Parathyroid adenoma (tissue), 2 donors: ENCODE results near the gene WNT5B.

ENCODE experiments used
- H2AFZ ChIP-seq: fragments of 300-600 bp; sonication (generic); one replicate; pipeline ENCODE4 v1.7.0; 2017; ENCODE audit warnings: antibody characterized with exemption, mild to moderate bottlenecking
- H3K27ac ChIP-seq: fragments of 300-600 bp; sonication (generic); one replicate; pipeline ENCODE4 v1.7.0; 2017
- H3K27me3 ChIP-seq: fragments of 300-600 bp; sonication (generic); one replicate; pipeline ENCODE4 v1.7.0; 2017; ENCODE audit warnings: low read length; ENCODE audit not compliant: control insufficient read depth, insufficient read depth
- H3K36me3 ChIP-seq: fragments of 300-600 bp; sonication (generic); one replicate; pipeline ENCODE4 v1.7.0; 2017; ENCODE audit warnings: low read length; ENCODE audit not compliant: control insufficient read depth, insufficient read depth
- H3K4me1 ChIP-seq: fragments of 300-600 bp; sonication (generic); one replicate; pipeline ENCODE4 v1.7.0; 2017; ENCODE audit warnings: control low read depth
- H3K4me2 ChIP-seq: fragments of 300-600 bp; sonication (generic); one replicate; pipeline ENCODE4 v1.7.0; 2017; ENCODE audit warnings: low read length
- H3K4me3 ChIP-seq: fragments of 300-600 bp; sonication (generic); one replicate; pipeline ENCODE4 v1.7.0; 2017; ENCODE audit warnings: low read depth, low read length
- H3K79me2 ChIP-seq: fragments of 300-600 bp; sonication (generic); one replicate; pipeline ENCODE4 v1.7.0; 2017; ENCODE audit warnings: control low read depth
- H3K9ac ChIP-seq: fragments of 300-600 bp; sonication (generic); one replicate; pipeline ENCODE4 v1.7.0; 2017; ENCODE audit warnings: mild to moderate bottlenecking
- H3K9me3 ChIP-seq: fragments of 300-600 bp; sonication (generic); one replicate; pipeline ENCODE4 v1.7.0; 2017; ENCODE audit warnings: low read length; ENCODE audit not compliant: control insufficient read depth
- TF ChIP-seq, protein P1 (sequence below): fragments of 300-600 bp; sonication (generic); IDR thresholded peaks from one replicate; pipeline ENCODE4 v1.7.0; 2017; ENCODE audit warnings: antibody characterized with exemption, mild to moderate bottlenecking
- donor health status: primary hyperparathyroidism.

Gene WNT5B

DNA sequence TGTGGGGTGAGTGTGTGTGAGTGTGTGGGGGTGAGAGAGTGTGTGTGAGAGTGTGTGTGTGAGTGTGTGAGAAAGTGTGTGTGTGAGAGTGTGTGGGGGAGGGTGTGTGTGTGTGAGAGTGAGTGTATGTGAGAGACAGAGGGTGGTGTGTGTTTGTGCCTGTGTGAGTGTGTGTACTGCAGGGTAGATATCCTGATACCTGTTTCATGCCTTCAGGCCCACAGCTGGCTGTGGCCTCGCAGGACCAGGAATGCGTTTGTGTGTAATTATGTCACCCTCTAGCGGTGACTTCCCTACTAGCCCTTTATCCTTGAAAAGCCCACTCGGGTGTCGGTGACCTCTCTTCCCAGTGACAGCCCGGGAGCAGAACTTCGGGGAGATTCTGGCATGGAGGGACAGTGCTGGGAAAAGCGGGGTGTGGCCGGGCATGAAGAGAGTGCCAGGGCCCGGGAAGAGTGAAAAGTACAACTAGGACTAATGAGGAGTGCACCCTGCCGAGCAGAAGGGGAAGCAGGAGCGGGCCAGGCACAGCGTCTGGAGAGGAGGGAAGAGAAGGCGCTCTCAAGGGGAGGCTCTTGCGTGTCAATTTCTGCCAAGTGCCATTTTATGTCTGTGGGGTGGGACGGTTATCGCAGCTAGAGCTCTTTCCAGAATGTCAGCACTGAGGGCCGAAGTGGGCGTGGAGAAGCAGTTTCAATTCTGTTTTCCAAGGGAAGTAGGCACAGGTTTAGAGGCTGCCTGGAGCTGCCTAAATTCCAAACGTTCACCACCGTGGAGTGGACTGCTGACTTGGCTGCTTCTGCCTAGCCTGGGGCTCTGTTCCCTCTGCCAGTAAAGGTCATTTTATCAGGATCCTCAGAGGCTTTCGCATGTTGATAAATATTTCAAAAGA is 23.7 kb upstream of the WNT5B start:
- H3K27ac ChIP-seq = peak overlapping the region; percentile 96
- no peaks in the 10 kb centered on the region for H3K36me3 ChIP-seq
- no peaks in the 10 kb centered on the region for H3K27me3 ChIP-seq
- H3K9me3 ChIP-seq = no peaks in the 10 kb centered on the region
- H3K79me2 ChIP-seq = peaks cover 2% of the 10 kb centered on the region
- H2AFZ ChIP-seq = peak overlapping the region; percentile 63
- peak overlapping the region; percentile 47 for H3K9ac ChIP-seq
- H3K4me1 ChIP-seq = peaks cover 34% of the 10 kb centered on the region
- H3K4me3 ChIP-seq = peak overlapping the region; percentile 61
- peak overlapping the region; percentile 73 for H3K4me2 ChIP-seq
- TF ChIP-seq, protein P1, sequence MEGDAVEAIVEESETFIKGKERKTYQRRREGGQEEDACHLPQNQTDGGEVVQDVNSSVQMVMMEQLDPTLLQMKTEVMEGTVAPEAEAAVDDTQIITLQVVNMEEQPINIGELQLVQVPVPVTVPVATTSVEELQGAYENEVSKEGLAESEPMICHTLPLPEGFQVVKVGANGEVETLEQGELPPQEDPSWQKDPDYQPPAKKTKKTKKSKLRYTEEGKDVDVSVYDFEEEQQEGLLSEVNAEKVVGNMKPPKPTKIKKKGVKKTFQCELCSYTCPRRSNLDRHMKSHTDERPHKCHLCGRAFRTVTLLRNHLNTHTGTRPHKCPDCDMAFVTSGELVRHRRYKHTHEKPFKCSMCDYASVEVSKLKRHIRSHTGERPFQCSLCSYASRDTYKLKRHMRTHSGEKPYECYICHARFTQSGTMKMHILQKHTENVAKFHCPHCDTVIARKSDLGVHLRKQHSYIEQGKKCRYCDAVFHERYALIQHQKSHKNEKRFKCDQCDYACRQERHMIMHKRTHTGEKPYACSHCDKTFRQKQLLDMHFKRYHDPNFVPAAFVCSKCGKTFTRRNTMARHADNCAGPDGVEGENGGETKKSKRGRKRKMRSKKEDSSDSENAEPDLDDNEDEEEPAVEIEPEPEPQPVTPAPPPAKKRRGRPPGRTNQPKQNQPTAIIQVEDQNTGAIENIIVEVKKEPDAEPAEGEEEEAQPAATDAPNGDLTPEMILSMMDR = peak; percentile 88

DNA sequence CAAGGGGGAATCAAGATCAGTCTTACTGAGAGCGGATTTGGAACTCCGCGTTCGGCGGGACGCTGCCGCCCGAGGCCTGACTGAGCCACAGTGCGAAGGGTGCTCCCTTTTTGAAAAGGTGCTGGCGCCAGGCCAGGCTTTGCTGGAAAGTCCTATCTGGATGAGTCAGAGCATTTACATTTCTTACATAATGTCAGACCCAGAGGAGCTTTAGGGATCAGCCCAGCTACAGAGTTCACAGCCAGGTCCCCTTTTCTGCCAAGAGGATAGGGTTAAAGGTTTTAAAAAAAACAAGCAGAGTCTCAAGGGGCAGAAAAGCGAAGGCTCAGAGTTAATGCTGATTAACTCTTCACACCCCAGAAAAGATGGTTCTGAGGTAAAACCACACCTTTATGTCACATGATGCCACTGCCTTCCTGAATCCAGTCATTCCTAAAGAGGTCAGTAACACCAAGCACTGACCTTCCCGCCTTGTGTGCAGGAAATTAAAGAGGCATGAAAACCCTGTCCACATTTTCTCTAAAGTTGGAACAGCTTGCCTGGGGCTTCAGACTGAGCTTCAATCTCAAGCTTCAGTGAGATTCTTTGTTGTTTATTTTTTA is 22.9 kb upstream of the WNT5B start:
- Histone ChIP-seq H3K27ac (peak overlapping the region; percentile 96), H3K27me3 (no peaks in the 10 kb centered on the region), H3K4me3 (peak overlapping the region; percentile 61), H3K4me2 (peak overlapping the region; percentile 73), H3K79me2 (peaks cover 2% of the 10 kb centered on the region), H3K9me3 (no peaks in the 10 kb centered on the region), H3K4me1 (peaks cover 34% of the 10 kb centered on the region), H3K36me3 (no peaks in the 10 kb centered on the region), H2AFZ (peak overlapping the region; percentile 63), H3K9ac (peak overlapping the region; percentile 47)
- TF ChIP-seq, protein P1 = no peak

DNA sequence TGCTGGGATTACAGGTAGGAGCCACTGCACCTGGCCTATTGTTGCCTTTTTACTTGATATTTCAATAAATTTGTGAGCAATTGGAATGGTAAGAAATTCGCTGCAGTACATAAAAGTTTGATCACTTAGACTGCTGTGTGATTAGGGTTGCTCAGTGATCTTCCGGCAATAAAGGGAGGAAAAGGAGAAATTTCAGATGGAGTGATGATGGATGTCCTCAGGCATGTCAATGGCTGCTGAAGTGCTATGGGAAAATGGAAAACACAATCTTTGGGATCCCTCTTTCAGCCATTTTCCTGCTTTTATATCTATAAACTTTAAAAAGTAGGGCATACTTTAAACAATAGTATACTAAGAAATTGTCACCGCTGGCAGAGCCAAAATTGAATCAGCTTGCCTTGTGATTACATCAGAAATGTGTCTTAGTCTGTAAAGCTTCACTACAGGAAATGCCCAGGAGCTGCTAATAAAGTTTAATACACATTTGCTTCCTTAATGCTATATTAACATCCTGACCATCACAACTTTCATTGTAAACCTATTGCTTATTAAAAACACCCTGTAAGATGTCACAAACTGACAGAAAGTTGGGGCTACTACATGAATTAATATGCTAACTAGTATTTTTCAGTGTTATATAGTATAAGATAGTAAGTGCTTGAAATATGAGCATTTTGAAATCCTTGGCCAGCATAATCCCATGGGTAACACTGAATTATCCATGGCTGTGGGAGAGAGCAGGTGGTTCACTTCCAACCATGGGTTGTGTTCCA is 20.9 kb upstream of the WNT5B start:
- Histone ChIP-seq H3K27ac (peak overlapping the region; percentile 96), H3K79me2 (no peaks in the 10 kb centered on the region), H3K9me3 (no peaks in the 10 kb centered on the region), H3K9ac (no peak overlapping the region), H2AFZ (no peak overlapping the region), H3K27me3 (no peaks in the 10 kb centered on the region), H3K4me3 (no peak overlapping the region), H3K4me1 (peaks cover 45% of the 10 kb centered on the region), H3K36me3 (no peaks in the 10 kb centered on the region), H3K4me2 (peak overlapping the region; percentile 22)
- TF ChIP-seq, protein P1 = no peak

DNA sequence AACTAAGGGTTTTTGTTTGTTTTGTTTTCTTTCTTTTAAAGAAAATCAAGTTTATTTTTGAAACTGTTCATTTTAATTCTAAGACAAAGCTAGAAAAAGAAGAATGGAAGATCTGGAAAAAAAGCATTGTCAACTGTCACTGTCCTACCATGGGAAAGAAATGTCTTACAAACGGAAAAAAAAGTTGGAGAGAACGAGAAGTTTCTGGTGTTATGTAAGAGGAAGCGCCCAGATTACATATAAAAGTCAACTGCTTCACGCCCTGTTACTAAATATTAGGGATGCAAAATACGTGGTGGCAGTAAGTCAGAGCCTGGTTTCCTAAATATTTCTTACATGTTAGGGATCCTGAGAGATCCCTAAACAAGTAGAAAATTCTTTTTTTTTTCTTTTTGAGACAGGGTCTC is 20.3 kb upstream of the WNT5B start:
- Histone ChIP-seq H3K4me3 (no peak overlapping the region), H3K4me1 (peaks cover 41% of the 10 kb centered on the region), H3K4me2 (peak overlapping the region; percentile 22), H3K79me2 (no peaks in the 10 kb centered on the region), H3K27me3 (no peaks in the 10 kb centered on the region), H2AFZ (no peak overlapping the region), H3K27ac (peak overlapping the region; percentile 96), H3K9ac (no peak overlapping the region), H3K36me3 (no peaks in the 10 kb centered on the region), H3K9me3 (no peaks in the 10 kb centered on the region)
- TF ChIP-seq, protein P1 = no peak
